DND-41 (cell line): Measurements from ENCODE around the gene TRAF3IP1.

Experiments used
- EZH2 ChIP-seq: IDR thresholded peaks from 3 replicates; pipeline ENCODE4 v1.6.1; 2012; ENCODE audit warnings: borderline replicate concordance, low read depth, mild to moderate bottlenecking, moderate library complexity, low read length, inconsistent platforms; ENCODE audit not compliant: severe bottlenecking
- TF ChIP-seq, protein P1 (sequence below): IDR thresholded peaks from 2 replicates; pipeline ENCODE4 v1.5.1; 2012; ENCODE audit warnings: borderline replicate concordance, low read length, moderate library complexity, mild to moderate bottlenecking; ENCODE audit not compliant: poor library complexity, severe bottlenecking; ENCODE audit errors: extremely low read depth

DNA sequence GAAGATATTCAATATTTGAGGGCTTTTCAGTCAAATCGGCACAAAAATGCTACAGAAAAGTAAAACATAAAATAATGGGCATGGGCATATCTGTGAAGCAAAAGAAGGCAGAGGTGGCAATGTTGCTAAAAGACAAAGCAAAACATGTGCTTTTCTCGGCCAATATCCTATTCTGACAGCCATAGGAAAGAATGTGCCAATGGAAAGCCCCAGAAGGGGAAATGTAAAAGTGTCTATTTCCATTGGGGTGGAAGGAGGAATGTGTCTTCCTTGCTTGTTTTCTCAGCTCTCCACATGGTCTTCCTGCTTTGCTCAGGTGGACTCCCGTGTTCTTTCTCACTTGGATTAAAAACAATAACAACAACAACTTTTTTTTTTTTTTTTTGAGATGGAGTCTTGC, 18.2 kb upstream of the TRAF3IP1 start:
- TF ChIP-seq, protein P1, sequence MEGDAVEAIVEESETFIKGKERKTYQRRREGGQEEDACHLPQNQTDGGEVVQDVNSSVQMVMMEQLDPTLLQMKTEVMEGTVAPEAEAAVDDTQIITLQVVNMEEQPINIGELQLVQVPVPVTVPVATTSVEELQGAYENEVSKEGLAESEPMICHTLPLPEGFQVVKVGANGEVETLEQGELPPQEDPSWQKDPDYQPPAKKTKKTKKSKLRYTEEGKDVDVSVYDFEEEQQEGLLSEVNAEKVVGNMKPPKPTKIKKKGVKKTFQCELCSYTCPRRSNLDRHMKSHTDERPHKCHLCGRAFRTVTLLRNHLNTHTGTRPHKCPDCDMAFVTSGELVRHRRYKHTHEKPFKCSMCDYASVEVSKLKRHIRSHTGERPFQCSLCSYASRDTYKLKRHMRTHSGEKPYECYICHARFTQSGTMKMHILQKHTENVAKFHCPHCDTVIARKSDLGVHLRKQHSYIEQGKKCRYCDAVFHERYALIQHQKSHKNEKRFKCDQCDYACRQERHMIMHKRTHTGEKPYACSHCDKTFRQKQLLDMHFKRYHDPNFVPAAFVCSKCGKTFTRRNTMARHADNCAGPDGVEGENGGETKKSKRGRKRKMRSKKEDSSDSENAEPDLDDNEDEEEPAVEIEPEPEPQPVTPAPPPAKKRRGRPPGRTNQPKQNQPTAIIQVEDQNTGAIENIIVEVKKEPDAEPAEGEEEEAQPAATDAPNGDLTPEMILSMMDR: no peak
- TF ChIP-seq EZH2: no peak
